MCF 10A (cell line): ENCODE results near the gene PYM1. TPM values are rescaled to one million over a fixed set of nuclear protein-coding genes. Genes with fewer than 3 reads are reported as not detected.

Source experiments
- BruUV-seq: library from RNA; stranded (reverse); fragments of 400-500 nt; replicated peaks from 2 replicates; lab custom pipeline; 2021; lab: Mats Ljungman, UMichigan
- CTCF ChIA-PET: fragments of 300-600 bp; sonication (Branson Sonifier 250); formaldehyde crosslinking; extraction: SDS; loops from one replicate; lab custom pipeline; 2021; ENCODE audit warnings: antibody characterized with exemption, inconsistent platforms; lab: Yijun Ruan, JAX
- POLR2A ChIA-PET: fragments of 300-600, 350-650 bp; sonication (Branson Sonifier 250); formaldehyde crosslinking; extraction: SDS; loops from one replicate; lab custom pipeline; 2020; ENCODE audit warnings: antibody characterized with exemption, inconsistent platforms; lab: Yijun Ruan, JAX
- DNase-seq: peaks from one replicate; pipeline ENCODE4 v3.0.0-alpha.2; 2018; ENCODE audit not compliant: unreplicated experiment
- H3K27ac Mint-ChIP-seq: one replicate; pipeline ENCODE4 v1.8.0; 2022; ENCODE audit warnings: mild to moderate bottlenecking, low read depth, mixed read lengths; ENCODE audit not compliant: unreplicated experiment
- H3K27me3 Mint-ChIP-seq: one replicate; pipeline ENCODE4 v1.8.0; 2022; ENCODE audit warnings: mixed read lengths; ENCODE audit not compliant: insufficient read depth, unreplicated experiment
- H3K36me3 Mint-ChIP-seq: one replicate; pipeline ENCODE4 v1.8.0; 2022; ENCODE audit warnings: mild to moderate bottlenecking, moderate library complexity, mixed read lengths; ENCODE audit not compliant: insufficient read depth, unreplicated experiment
- H3K4me1 Mint-ChIP-seq: one replicate; pipeline ENCODE4 v1.8.0; 2022; ENCODE audit warnings: mixed read lengths; ENCODE audit not compliant: insufficient read depth, unreplicated experiment
- H3K4me3 Mint-ChIP-seq: one replicate; pipeline ENCODE4 v1.8.0; 2022; ENCODE audit warnings: mild to moderate bottlenecking, moderate library complexity, mixed read lengths; ENCODE audit not compliant: unreplicated experiment
- H3K9me3 Mint-ChIP-seq: one replicate; pipeline ENCODE4 v1.8.0; 2022; ENCODE audit warnings: mixed read lengths; ENCODE audit not compliant: unreplicated experiment
- CTCF ChIP-seq: fragments of 200-600 bp; IDR thresholded peaks from one replicate; pipeline ENCODE4 v1.8.0; 2022; ENCODE audit warnings: antibody characterized with exemption, mild to moderate bottlenecking; ENCODE audit not compliant: unreplicated experiment
- intact Hi-C: fragments of 100-400 bp; cut with micrococcal nuclease; formaldehyde crosslinking; loops from 2 replicates; pipeline ENCODE4 v1.14.1; 2022
- total RNA-seq: library from RNA; stranded (reverse); gene quantifications from 2 replicates; pipeline ENCODE4 v1.2.3, GENCODE V29; 2022

PYM1 gene
- total RNA-seq, 1 experiment from 2014 or later = 56.5 TPM

GRCh38 chr12:55938826-55939501, 11.3 kb upstream of the PYM1 start:
- H3K27ac Mint-ChIP-seq = peak overlapping the region; percentile 14
- ChIA-PET POLR2A (interaction anchor here (0.6 to 5.9 kb wide), 15 partner anchors 8 to 209 kb away, joined by 3 to 53 read pairs (median 4); partner anchors contain the start of genes CD63, DGKA, DNAJC14 and ORMDL2), CTCF (interaction anchor here (0.7 to 8.0 kb wide), 23 partner anchors 10 to 239 kb away, joined by 3 to 108 read pairs (median 5); partner anchors contain the start of genes DGKA, DNAJC14, ORMDL2 and PYM1)
- peaks cover 59% of the 10 kb centered on the region for H3K4me1 Mint-ChIP-seq
- intact Hi-C loops = no loop called here
- no peak for DNase-seq
- H3K9me3 Mint-ChIP-seq = no peaks in the 10 kb centered on the region
- no TSS peak for BruUV-seq
- H3K36me3 Mint-ChIP-seq = peaks cover 89% of the 10 kb centered on the region
- H3K27me3 Mint-ChIP-seq = no peaks in the 10 kb centered on the region
- no peak overlapping the region for H3K4me3 Mint-ChIP-seq
- no peak for TF ChIP-seq CTCF

- H3K27ac Mint-ChIP-seq = peak overlapping the region; percentile 14
- POLR2A ChIA-PET = interaction anchor here (0.8 to 5.9 kb wide), 7 partner anchors 7 to 167 kb away, joined by 3 to 53 read pairs (median 3); partner anchors contain the start of genes DGKA, DNAJC14, ORMDL2 and PA2G4
- peaks cover 59% of the 10 kb centered on the region for H3K4me1 Mint-ChIP-seq
- H3K9me3 Mint-ChIP-seq = no peaks in the 10 kb centered on the region
- intact Hi-C loops = no loop called here
- no peaks in the 10 kb centered on the region for H3K27me3 Mint-ChIP-seq
- DNase-seq = peak; percentile 49
- peaks cover 79% of the 10 kb centered on the region for H3K36me3 Mint-ChIP-seq
- no peak for TF ChIP-seq CTCF
- no TSS peak for BruUV-seq
- no peak overlapping the region for H3K4me3 Mint-ChIP-seq
- CTCF ChIA-PET = interaction anchor here (0.7 to 8.0 kb wide), 6 partner anchors 10 to 200 kb away, joined by 3 to 108 read pairs (median 6); partner anchors contain the start of genes DGKA, DNAJC14 and PYM1
These were observed 10.3 kb upstream of the PYM1 start for GRCh38 chr12:55937981-55938380.

DNA sequence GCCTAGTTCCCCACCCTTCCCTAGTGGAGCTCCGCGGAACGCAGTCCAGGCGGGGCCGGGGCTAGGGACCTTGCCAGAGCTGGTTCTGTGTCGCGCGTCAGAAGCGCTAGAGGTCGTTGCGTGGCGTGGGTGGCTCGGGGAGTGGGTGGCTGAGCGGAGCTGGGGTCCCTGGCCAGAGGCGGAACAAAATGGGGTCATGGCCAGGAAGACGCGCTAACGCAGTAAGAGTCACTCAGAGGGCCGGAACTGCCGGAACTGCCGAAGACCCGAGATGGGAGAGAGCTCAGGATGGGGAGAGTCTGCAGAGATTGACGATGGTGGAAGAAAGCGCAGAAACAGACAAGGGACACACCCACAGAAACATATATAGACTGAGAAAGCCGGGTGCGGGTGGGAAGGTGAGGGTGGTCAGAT, 8.1 kb upstream of the PYM1 start:
- Mint-ChIP-seq H3K27ac (peak overlapping the region; percentile 79), H3K27me3 (no peaks in the 10 kb centered on the region), H3K9me3 (no peaks in the 10 kb centered on the region), H3K4me1 (peaks cover 73% of the 10 kb centered on the region), H3K36me3 (peaks cover 56% of the 10 kb centered on the region), H3K4me3 (no peak overlapping the region)
- POLR2A ChIA-PET = interaction anchor here (0.6 to 12.6 kb wide), 7 partner anchors 8 to 119 kb away, joined by 3 to 140 read pairs (median 23); partner anchors contain the start of genes DNAJC14, ORMDL2, PYM1 and RAB5B
- intact Hi-C loops = no loop called here
- no TSS peak for BruUV-seq
- CTCF ChIA-PET = interaction anchor here (1.2 to 8.0 kb wide), 3 partner anchors 8 to 197 kb away, joined by 4 to 108 read pairs (median 11); partner anchors contain the start of genes DGKA and PYM1
- DNase-seq = no peak
- no peak for TF ChIP-seq CTCF

GRCh38 chr12:55934773-55935172, 7.1 kb upstream of the PYM1 start:
- ChIA-PET POLR2A (interaction anchor here (0.6 to 12.6 kb wide), 10 partner anchors 9 to 115 kb away, joined by 3 to 207 read pairs (median 11); partner anchors contain the start of genes DNAJC14, ORMDL2, RAB5B and SARNP), CTCF (interaction anchor here (1.0 to 8.0 kb wide), 8 partner anchors 7 to 196 kb away, joined by 3 to 108 read pairs (median 4); partner anchors contain the start of genes DGKA, ORMDL2 and PYM1)
- intact Hi-C loops = no loop called here
- Mint-ChIP-seq H3K27me3 (no peaks in the 10 kb centered on the region), H3K4me1 (peaks cover 73% of the 10 kb centered on the region), H3K4me3 (no peak overlapping the region), H3K27ac (peak overlapping the region; percentile 79), H3K36me3 (peaks cover 47% of the 10 kb centered on the region), H3K9me3 (no peaks in the 10 kb centered on the region)
- no peak for TF ChIP-seq CTCF
- no TSS peak for BruUV-seq
- no peak for DNase-seq
